ENCODE results near the gene ITGAL. TPM values are rescaled to one million over a fixed set of nuclear protein-coding genes. Genes with fewer than 3 reads are reported as not detected.

ITGAL gene
- total and polyA plus RNA-seq, 2 of the 13 experiments (the other 11 are each of a cell fraction or from before 2014, with no cell fraction given) = 0.86 to 1.2 TPM

- TF ChIP-seq, protein P1, sequence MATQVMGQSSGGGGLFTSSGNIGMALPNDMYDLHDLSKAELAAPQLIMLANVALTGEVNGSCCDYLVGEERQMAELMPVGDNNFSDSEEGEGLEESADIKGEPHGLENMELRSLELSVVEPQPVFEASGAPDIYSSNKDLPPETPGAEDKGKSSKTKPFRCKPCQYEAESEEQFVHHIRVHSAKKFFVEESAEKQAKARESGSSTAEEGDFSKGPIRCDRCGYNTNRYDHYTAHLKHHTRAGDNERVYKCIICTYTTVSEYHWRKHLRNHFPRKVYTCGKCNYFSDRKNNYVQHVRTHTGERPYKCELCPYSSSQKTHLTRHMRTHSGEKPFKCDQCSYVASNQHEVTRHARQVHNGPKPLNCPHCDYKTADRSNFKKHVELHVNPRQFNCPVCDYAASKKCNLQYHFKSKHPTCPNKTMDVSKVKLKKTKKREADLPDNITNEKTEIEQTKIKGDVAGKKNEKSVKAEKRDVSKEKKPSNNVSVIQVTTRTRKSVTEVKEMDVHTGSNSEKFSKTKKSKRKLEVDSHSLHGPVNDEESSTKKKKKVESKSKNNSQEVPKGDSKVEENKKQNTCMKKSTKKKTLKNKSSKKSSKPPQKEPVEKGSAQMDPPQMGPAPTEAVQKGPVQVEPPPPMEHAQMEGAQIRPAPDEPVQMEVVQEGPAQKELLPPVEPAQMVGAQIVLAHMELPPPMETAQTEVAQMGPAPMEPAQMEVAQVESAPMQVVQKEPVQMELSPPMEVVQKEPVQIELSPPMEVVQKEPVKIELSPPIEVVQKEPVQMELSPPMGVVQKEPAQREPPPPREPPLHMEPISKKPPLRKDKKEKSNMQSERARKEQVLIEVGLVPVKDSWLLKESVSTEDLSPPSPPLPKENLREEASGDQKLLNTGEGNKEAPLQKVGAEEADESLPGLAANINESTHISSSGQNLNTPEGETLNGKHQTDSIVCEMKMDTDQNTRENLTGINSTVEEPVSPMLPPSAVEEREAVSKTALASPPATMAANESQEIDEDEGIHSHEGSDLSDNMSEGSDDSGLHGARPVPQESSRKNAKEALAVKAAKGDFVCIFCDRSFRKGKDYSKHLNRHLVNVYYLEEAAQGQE (IDR thresholded peaks at IDR 0.05; ENCODE audit: borderline replicate concordance in 1 of 2, low read depth in 1 of 2, low read length in 2 of 2) = no peak
- TF ChIP-seq, protein P2, sequence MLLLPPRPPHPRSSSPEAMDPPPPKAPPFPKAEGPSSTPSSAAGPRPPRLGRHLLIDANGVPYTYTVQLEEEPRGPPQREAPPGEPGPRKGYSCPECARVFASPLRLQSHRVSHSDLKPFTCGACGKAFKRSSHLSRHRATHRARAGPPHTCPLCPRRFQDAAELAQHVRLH (CRISPR knock-in tag; IDR thresholded peaks at IDR 0.05; ENCODE audit: borderline replicate concordance, low read depth) = no peak
- no peak for TF ChIP-seq ZNF616 (CRISPR knock-in tag; IDR thresholded peaks at IDR 0.05; ENCODE audit: low read depth)
- no peak for TF ChIP-seq ZNF644 (CRISPR knock-in tag; IDR thresholded peaks at IDR 0.05; ENCODE audit: low read depth)
- no peak for TF ChIP-seq HNF4A (CRISPR knock-in tag; IDR thresholded peaks at IDR 0.05)
- TF ChIP-seq ZNF615 (CRISPR knock-in tag; IDR thresholded peaks at IDR 0.05; ENCODE audit: borderline replicate concordance) = no peak
Observed at GRCh38 chr16:30478766-30479478, 6.4 kb downstream of the ITGAL start (continued).

DNA sequence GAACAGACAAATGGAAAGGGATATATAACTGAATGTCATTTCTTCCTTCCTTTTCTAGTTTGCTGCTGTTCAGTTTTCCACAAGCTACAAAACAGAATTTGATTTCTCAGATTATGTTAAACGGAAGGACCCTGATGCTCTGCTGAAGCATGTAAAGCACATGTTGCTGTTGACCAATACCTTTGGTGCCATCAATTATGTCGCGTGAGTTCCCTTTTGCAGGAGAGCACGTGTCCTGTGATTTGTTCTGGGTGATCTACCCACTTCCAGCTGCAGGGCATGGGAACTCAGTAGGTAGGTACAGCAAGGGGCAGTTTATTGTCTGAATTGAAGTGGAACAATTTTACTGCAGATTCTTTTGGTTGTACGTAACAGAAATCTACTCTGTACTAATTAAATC lies 8.8 kb downstream of the ITGAL start:
- in situ Hi-C loops (cut with HindIII; ENCODE audit: extremely low pct_ligation_motif_present, low pct_unique_long_range_greater_than_20kb) = no loop called here
- no peak overlapping the region for H3K4me3 ChIP-seq (replicated peaks in 1 of 3; ENCODE audit: insufficient read depth in 1 of 3, low read depth in 2 of 3, low read length in 3 of 3)
- no peak overlapping the region for H2AFZ ChIP-seq (ENCODE audit: low read length)
- ATAC-seq (no peak), FAIRE-seq (no peak), DNase-seq (ENCODE audit: low spot score) (no peak)
- no peak overlapping the region for H3K27ac ChIP-seq (ENCODE audit: extremely low read length, insufficient read depth, low read length)
- TF ChIP-seq MNT (IDR thresholded peaks at IDR 0.05) = peak; percentile 29; the same call in 1 of the 2 replicates
- no peak for TF ChIP-seq ZNF501 (CRISPR knock-in tag; IDR thresholded peaks at IDR 0.05)
- peaks cover 0 to 4% of the 10 kb centered on the region in 2 experiments; a peak in 1 of 5 replicates for H3K27me3 ChIP-seq (ENCODE audit: control insufficient read depth in 1 of 2, insufficient read depth in 2 of 2, low read length in 2 of 2)
- H3K4me2 ChIP-seq (ENCODE audit: low read depth, low read length) = no peak overlapping the region
- peaks cover 22% of the 10 kb centered on the region for H3K4me1 ChIP-seq (ENCODE audit: insufficient read depth, low read length)
- WGBS (ENCODE audit: low lambda C conversion rate) = 57% methylated on average over 5 of the region's 5 CpGs
- no peaks in the 10 kb centered on the region for H3K79me2 ChIP-seq (ENCODE audit: insufficient read depth, low read length)
- intact Hi-C loops (cut with micrococcal nuclease; ENCODE audit: unreplicated experiment) = no loop called here
- no peaks in the 10 kb centered on the region for H3K36me3 ChIP-seq (replicated peaks in 1 of 2; ENCODE audit: control insufficient read depth in 1 of 2, insufficient read depth in 2 of 2, low read length in 2 of 2)
- CTCF ChIA-PET (ENCODE audit: low intra/inter-chr PET ratio, low total read pairs) = no interaction called here
- H3K9me3 ChIP-seq (ENCODE audit: low read length) = no peaks in the 10 kb centered on the region
- BruUV-seq (replicated peaks) = no TSS peak
- no peaks in the 10 kb centered on the region for H4K20me1 ChIP-seq (ENCODE audit: insufficient read depth, low read length)
- POLR2A ChIA-PET = interaction anchor here (0.7 kb wide), 1 partner anchor 42 kb away, joined by 3 read pairs; no protein-coding TSS in a partner anchor
- no peak overlapping the region for H3K9ac ChIP-seq (ENCODE audit: insufficient read depth, low read depth, low read length)
